Panc1 (cell line): ENCODE results near the gene SGSM1. TPM values are rescaled to one million over a fixed set of nuclear protein-coding genes. Genes with fewer than 3 reads are reported as not detected.
A peak's percentile ranks its signal among the peaks of the same experiment; 100 is the strongest.

Source experiments
- ATAC-seq: fragments of 200-7000 bp; cut with Tn5 transposase; 2 replicates; pipeline ENCODE4 v1.9.1; 2020; ENCODE audit warnings: mild to moderate bottlenecking, moderate library complexity
- Bru-seq: library from RNA; stranded (reverse); fragments of 400-500 nt; gene quantifications from one replicate; lab custom pipeline; 2021; lab: Mats Ljungman, UMichigan
- BruChase-seq, 2 experiments: library from RNA; stranded (reverse); fragments of 400-500 nt; gene quantifications; one replicate each; lab custom pipeline; 2021; lab: Mats Ljungman, UMichigan
- BruUV-seq: library from RNA; stranded (reverse); fragments of 400-500 nt; replicated peaks from 2 replicates; lab custom pipeline; 2021; lab: Mats Ljungman, UMichigan
- CTCF ChIA-PET: fragments of 300-600 bp; sonication (Branson Sonifier 250); formaldehyde crosslinking; loops from one replicate; lab custom pipeline; 2022; ENCODE audit warnings: antibody characterized with exemption; lab: Charles Lee
- POLR2A ChIA-PET: fragments of 300-600 bp; sonication (Branson Sonifier 250); formaldehyde crosslinking; loops from one replicate; lab custom pipeline; 2022; ENCODE audit warnings: antibody characterized with exemption; lab: Charles Lee
- DNase-seq: peaks from one replicate; pipeline ENCODE4 v3.0.0-alpha.2; 2010; ENCODE audit warnings: low read depth, low spot score
- H3K27ac ChIP-seq: 2 replicates; pipeline ENCODE4 v1.5.1; 2011; ENCODE audit warnings: mild to moderate bottlenecking, low read length, inconsistent platforms
- H3K27me3 ChIP-seq: fragments of 200-500 bp; sonication (Bioruptor generic); 2 replicates; pipeline ENCODE4 v1.6.0; 2014; ENCODE audit warnings: low read length, inconsistent platforms; ENCODE audit not compliant: control insufficient read depth, insufficient read depth
- H3K36me3 ChIP-seq: fragments of 200-500 bp; sonication (Bioruptor generic); 2 replicates; pipeline ENCODE4 v1.5.1; 2014; ENCODE audit warnings: inconsistent platforms, mild to moderate bottlenecking, low read length, moderate library complexity; ENCODE audit not compliant: control insufficient read depth, insufficient read depth
- H3K4me1 ChIP-seq: 2 replicates; pipeline ENCODE4 v1.5.1; 2011; ENCODE audit warnings: inconsistent platforms, mild to moderate bottlenecking, low read length, moderate library complexity; ENCODE audit not compliant: control insufficient read depth, insufficient read depth
- H3K4me3 ChIP-seq, 2 experiments: 2 replicates each; pipeline ENCODE4 v1.5.1; 2011 to 2012; ENCODE audit warnings: low read depth in 2 of 2, low read length in 2 of 2, mild to moderate bottlenecking in 2 of 2, inconsistent platforms in 1 of 2, moderate library complexity in 1 of 2
- H3K9me3 ChIP-seq: fragments of 200-500 bp; sonication (Bioruptor generic); 2 replicates; pipeline ENCODE4 v1.5.1; 2014; ENCODE audit warnings: low read depth, mild to moderate bottlenecking, inconsistent platforms, low read length, moderate library complexity; ENCODE audit not compliant: control insufficient read depth, insufficient read depth
- CTCF ChIP-seq: fragments of 450-650 bp; IDR thresholded peaks from 2 replicates; pipeline ENCODE4 v1.5.1; 2017; ENCODE audit warnings: mild to moderate bottlenecking
- POLR2AphosphoS5 ChIP-seq: IDR thresholded peaks from 2 replicates; pipeline ENCODE4 v1.6.1; 2012; ENCODE audit warnings: mild to moderate bottlenecking, low read depth, low read length, moderate library complexity
- REST ChIP-seq, 2 experiments: IDR thresholded peaks; 2 replicates each; pipeline ENCODE4 v1.6.1; 2011 to 2012; ENCODE audit warnings: low read depth in 2 of 2, control low read depth in 1 of 2, low read length in 1 of 2, mild to moderate bottlenecking in 1 of 2, moderate library complexity in 1 of 2; ENCODE audit not compliant: insufficient read depth in 1 of 2
- SIN3A ChIP-seq: IDR thresholded peaks from 2 replicates; pipeline ENCODE4 v1.6.1; 2012; ENCODE audit warnings: low read depth, mild to moderate bottlenecking, low read length, moderate library complexity, borderline replicate concordance; ENCODE audit not compliant: insufficient read depth
- TCF7L2 ChIP-seq: IDR thresholded peaks from 2 replicates; pipeline ENCODE4 v1.6.1; 2011; ENCODE audit warnings: mild to moderate bottlenecking, low read depth, low read length, inconsistent platforms
- in situ Hi-C: cut with HindIII; loops from 2 replicates; pipeline ENCODE4 v1.10.0; 2016; ENCODE audit warnings: low sequenced_read_pairs, low pct_unique_long_range_greater_than_20kb
- intact Hi-C: fragments of 100-400 bp; cut with micrococcal nuclease; formaldehyde crosslinking; loops from one replicate; pipeline ENCODE4 v1.10.0; 2022; ENCODE audit not compliant: unreplicated experiment
- long read RNA-seq: library from polyadenylated mRNA; unstranded; transcript quantifications from one replicate; pipeline ENCODE4 v2.0.0, GENCODE V29; 2021; ENCODE audit not compliant: unreplicated experiment
- polyA plus RNA-seq: library from polyadenylated mRNA; unstranded; fragments of >200 nt; gene quantifications from one replicate; pipeline ENCODE4 v1.2.1, GENCODE V29; 2012; ENCODE audit warnings: missing spikeins; ENCODE audit not compliant: insufficient read length
- total RNA-seq: library from RNA; stranded (reverse); gene quantifications from one replicate; pipeline ENCODE4 v1.2.1, GENCODE V29; 2021; ENCODE audit not compliant: unreplicated experiment

SGSM1 gene
- total RNA-seq (1.6 TPM), Bru-seq, nascent RNA (percentile 30 among the genes with signal in this experiment), BruChase-seq, experiment 1, labeled RNA remaining after a 2-hour chase (percentile 29 among the genes with signal in this experiment), BruChase-seq, experiment 2, labeled RNA remaining after a 6-hour chase (percentile 27 among the genes with signal in this experiment)
- polyA plus RNA-seq = 2.3 TPM
- long read RNA-seq, partial matches to known transcripts = 0 of 2 reads
- long read RNA-seq, other reads (novel, unspliced or antisense) = 2 of 2 reads

- in situ Hi-C loops = no loop called here
- CTCF ChIA-PET = interaction anchor here (0.6 to 0.7 kb wide), 3 partner anchors 44 to 431 kb away, joined by 4 to 6 read pairs (median 5); no protein-coding TSS in a partner anchor
- intact Hi-C loops = no loop called here
- ATAC-seq (peak; percentile 96), DNase-seq (no peak)
- POLR2A ChIA-PET = no interaction called here
- no peaks in the 10 kb centered on the region for H3K9me3 ChIP-seq
- peak within 1 kb of the TSS; percentile 54 to 64 for H3K4me3 ChIP-seq
- no peaks in the 10 kb centered on the region for H3K27me3 ChIP-seq
- H3K36me3 ChIP-seq = no peaks in the 10 kb centered on the region
- no peak for TF ChIP-seq CTCF
- TF ChIP-seq REST (IDR thresholded peaks at IDR 0.05; ENCODE audit: insufficient read depth in 1 of 2, low read depth in 2 of 2, low read length in 1 of 2) = no peak
- no peak for TF ChIP-seq POLR2AphosphoS5
- no peak for TF ChIP-seq SIN3A
- no peak for TF ChIP-seq TCF7L2
- no peaks in the 10 kb centered on the region for H3K4me1 ChIP-seq
- 0 out of 2 replicates have a peak within 1 kb of the TSS, but pooled peaks have one; percentile 46 for H3K27ac ChIP-seq
- BruUV-seq = no TSS peak
Observed at GRCh38 chr22:24805790-24806662, at the start of gene SGSM1. Gene SGSM1 (plus strand): TSS chr22:24806211. CDS start chr22:24806326, 115 bp downstream.

- POLR2A ChIA-PET = no interaction called here
- Histone ChIP-seq H3K36me3 (no peaks in the 10 kb centered on the region), H3K27ac (no peak overlapping the region), H3K4me1 (no peaks in the 10 kb centered on the region), H3K4me3 (no peak overlapping the region), H3K9me3 (no peaks in the 10 kb centered on the region), H3K27me3 (no peaks in the 10 kb centered on the region; the same call in 1 of the 2 replicates)
- in situ Hi-C loops (no loop called here), intact Hi-C loops (no loop called here)
- BruUV-seq = no TSS peak
- no peak for ATAC-seq
- DNase-seq = no peak
- CTCF ChIA-PET = no interaction called here
- TF ChIP-seq TCF7L2 = no peak
- peak; percentile 75 for TF ChIP-seq CTCF
- no peak for TF ChIP-seq POLR2AphosphoS5
- TF ChIP-seq REST (IDR thresholded peaks at IDR 0.05; ENCODE audit: insufficient read depth in 1 of 2, low read depth in 2 of 2, low read length in 1 of 2) = no peak
- no peak for TF ChIP-seq SIN3A
Observed at GRCh38 chr22:24758164-24758799, 47.7 kb upstream of the SGSM1 start.
